HepG2 (cell line): Measurements from ENCODE around the gene PRKCE. TPM values are rescaled to one million over a fixed set of nuclear protein-coding genes. Genes with fewer than 3 reads are reported as not detected.

Experiments
- ATAC-seq: fragments of 200-7000 bp; cut with Tn5 transposase; 3 replicates; pipeline ENCODE4 v1.9.1; 2020; ENCODE audit warnings: mild to moderate bottlenecking, moderate library complexity
- BruUV-seq: library from RNA; stranded (reverse); fragments of 400-500 nt; replicated peaks from 2 replicates; lab custom pipeline; 2021; lab: Mats Ljungman, UMichigan
- CTCF ChIA-PET: fragments of 300-600 bp; formaldehyde crosslinking; extraction: SDS; loops from one replicate; lab custom pipeline; 2021; ENCODE audit warnings: low total read pairs, inconsistent platforms, low intra/inter-chr PET ratio; lab: Yijun Ruan, JAX
- POLR2A ChIA-PET: fragments of 350-600 bp; sonication (Branson Sonifier 250); formaldehyde crosslinking; loops from one replicate; lab custom pipeline; 2020; ENCODE audit warnings: antibody characterized with exemption, inconsistent platforms; lab: Yijun Ruan, JAX
- DNase-seq: peaks from one replicate; pipeline ENCODE4 v3.0.0-alpha.2; 2015; ENCODE audit warnings: low spot score
- FAIRE-seq: peaks from 3 replicates; lab custom pipeline; 2011; peaks lifted over from hg19 to GRCh38; lab: Jason Lieb, UNC
- H2AFZ ChIP-seq: one replicate; pipeline ENCODE4 v1.6.1; 2011; ENCODE audit warnings: low read length, inconsistent platforms
- H3K27ac ChIP-seq: fragments of 300-600 bp; 3 replicates; pipeline ENCODE4 v1.8.0; 2011; ENCODE audit warnings: mixed run types, mild to moderate bottlenecking, mixed read lengths, low read length, inconsistent platforms; ENCODE audit not compliant: insufficient read depth; ENCODE audit errors: extremely low read length
- H3K27me3 ChIP-seq, 2 experiments: fragments of 200-600 bp in 1 of 2; 2 replicates in 1 of 2; 3 replicates in 1 of 2; pipeline versions ENCODE4 v1.6.0 to v1.8.0; 2011; ENCODE audit warnings: low read length in 2 of 2, mild to moderate bottlenecking in 2 of 2, moderate library complexity in 2 of 2, inconsistent platforms in 1 of 2; ENCODE audit not compliant: insufficient read depth in 2 of 2, control insufficient read depth in 1 of 2
- H3K36me3 ChIP-seq, 2 experiments: fragments of 200-600 bp in 1 of 2; replicated peaks in 1 of 2; 2 replicates in 1 of 2; 3 replicates in 1 of 2; pipeline versions ENCODE4 v1.5.1 to v1.8.0; 2011; ENCODE audit warnings: low read length in 2 of 2, inconsistent platforms in 1 of 2; ENCODE audit not compliant: insufficient read depth in 2 of 2, control insufficient read depth in 1 of 2
- H3K4me1 ChIP-seq: 2 replicates; pipeline ENCODE4 v1.5.1; 2012; ENCODE audit warnings: low read length, inconsistent platforms; ENCODE audit not compliant: insufficient read depth
- H3K4me2 ChIP-seq: 2 replicates; pipeline ENCODE4 v1.6.0; 2011; ENCODE audit warnings: low read depth, low read length, inconsistent platforms
- H3K4me3 ChIP-seq, 3 experiments: fragments of 200-600 bp in 1 of 3; sonication (generic), shearing (Covaris generic) in 1 of 3; replicated peaks in 1 of 3; 2 replicates each; pipeline ENCODE4 v1.5.1; 2011 to 2016; ENCODE audit warnings: low read length in 3 of 3, inconsistent platforms in 2 of 3, low read depth in 2 of 3, mild to moderate bottlenecking in 2 of 3, control low read depth in 1 of 3, mixed read lengths in 1 of 3; ENCODE audit not compliant: insufficient read depth in 1 of 3
- H3K79me2 ChIP-seq: one replicate; pipeline ENCODE4 v1.6.1; 2011; ENCODE audit warnings: low read length, inconsistent platforms; ENCODE audit not compliant: insufficient read depth
- H3K9ac ChIP-seq: 2 replicates; pipeline ENCODE4 v1.6.0; 2011; ENCODE audit warnings: mild to moderate bottlenecking, low read depth, low read length, inconsistent platforms; ENCODE audit not compliant: insufficient read depth
- H3K9me3 ChIP-seq: 2 replicates; pipeline ENCODE4 v1.5.1; 2012; ENCODE audit warnings: mild to moderate bottlenecking, low read length
- H4K20me1 ChIP-seq: 2 replicates; pipeline ENCODE4 v1.6.0; 2011; ENCODE audit warnings: inconsistent platforms, mild to moderate bottlenecking, low read length, moderate library complexity; ENCODE audit not compliant: insufficient read depth
- ERF ChIP-seq: IDR thresholded peaks from 2 replicates; pipeline ENCODE4 v1.6.1; 2018; ENCODE audit warnings: missing biosample characterization, missing genetic modification reagents
- MIXL1 ChIP-seq: IDR thresholded peaks from 2 replicates; pipeline ENCODE4 v1.6.1; 2016
- NFKBIZ ChIP-seq: IDR thresholded peaks from 2 replicates; pipeline ENCODE4 v1.6.1; 2018; ENCODE audit warnings: missing genetic modification reagents, missing compliant biosample characterization
- NR2F2 ChIP-seq: IDR thresholded peaks from 2 replicates; pipeline ENCODE4 v1.6.1; 2012; ENCODE audit warnings: low read depth, inconsistent platforms, borderline replicate concordance
- RBFOX2 ChIP-seq: fragments of 200-400 bp; formaldehyde crosslinking; IDR thresholded peaks from 2 replicates; pipeline ENCODE4 v1.6.1; 2017; ENCODE audit warnings: low read depth, mild to moderate bottlenecking, low read length
- SP1 ChIP-seq, 2 experiments: fragments of 450-650 bp in 1 of 2; sonication (generic) in 1 of 2; formaldehyde crosslinking in 1 of 2; IDR thresholded peaks; 2 replicates each; pipeline versions ENCODE4 v1.4.0 to v1.6.1; 2016 to 2020; ENCODE audit warnings: missing genetic modification reagents in 1 of 2
- SP5 ChIP-seq: IDR thresholded peaks from 2 replicates; pipeline ENCODE4 v1.6.1; 2016; ENCODE audit warnings: low read depth, borderline replicate concordance
- TAF1 ChIP-seq: sonication (generic); formaldehyde crosslinking; IDR thresholded peaks from 2 replicates; pipeline ENCODE4 v1.4.0; 2020; ENCODE audit warnings: missing genetic modification reagents
- XBP1 ChIP-seq: sonication (generic); formaldehyde crosslinking; IDR thresholded peaks from 2 replicates; pipeline ENCODE4 v1.5.0; 2020; ENCODE audit warnings: missing genetic modification reagents
- ZC3H4 ChIP-seq: sonication (generic); formaldehyde crosslinking; IDR thresholded peaks from 2 replicates; pipeline ENCODE4 v1.4.0; 2020; ENCODE audit warnings: missing genetic modification reagents, borderline replicate concordance
- ZNF136 ChIP-seq: sonication (generic); formaldehyde crosslinking; IDR thresholded peaks from 2 replicates; pipeline ENCODE4 v1.8.1; 2022; ENCODE audit warnings: low read depth, mild to moderate bottlenecking, moderate library complexity, missing genetic modification reagents
- ZNF292 ChIP-seq: sonication (generic); formaldehyde crosslinking; IDR thresholded peaks from 2 replicates; pipeline ENCODE4 v1.8.1; 2022; ENCODE audit warnings: mild to moderate bottlenecking, low read depth, missing genetic modification reagents, borderline replicate concordance
- ZNF317 ChIP-seq: sonication (generic); formaldehyde crosslinking; IDR thresholded peaks from 2 replicates; pipeline ENCODE4 v1.5.0; 2020; ENCODE audit warnings: mild to moderate bottlenecking, missing genetic modification reagents
- ZNF562 ChIP-seq: sonication (generic); formaldehyde crosslinking; IDR thresholded peaks from 2 replicates; pipeline ENCODE4 v1.8.0; 2022; ENCODE audit warnings: missing genetic modification reagents, borderline replicate concordance
- WGBS: methylation state at CpG from one replicate; pipeline ENCODE4 v1.1.6; 2017; ENCODE audit warnings: low lambda C conversion rate; 5-methylcytosine and 5-hydroxymethylcytosine counted together
- in situ Hi-C: cut with HindIII; loops from 2 replicates; pipeline ENCODE4 v1.10.0; 2017; ENCODE audit warnings: low pct_unique_long_range_greater_than_20kb; ENCODE audit not compliant: extremely low pct_ligation_motif_present
- intact Hi-C: fragments of 100-400 bp; cut with micrococcal nuclease; formaldehyde crosslinking; loops from one replicate; pipeline ENCODE4 v1.10.0; 2022; ENCODE audit not compliant: unreplicated experiment
- polyA plus RNA-seq, 8 experiments: library from polyadenylated mRNA; depleted of rRNA in 3 of 8; stranded (reverse) in 7 of 8; unstranded in 1 of 8; fragments of >200 nt; fragmentation: Illumina TruSeq in 4 of 8; extraction: Trizol in 4 of 8; gene quantifications; 2 replicates each; pipeline versions ENCODE4 v1.2.1 to v1.2.3, GENCODE V29; 2011 to 2016; ENCODE audit warnings: low read depth in 4 of 8, missing spikeins in 1 of 8, mixed read lengths in 1 of 8; ENCODE audit not compliant: insufficient read depth in 1 of 8
- total RNA-seq, 5 experiments: library from RNA; depleted of rRNA; stranded (reverse); fragments of >200 nt; fragmentation: Illumina TruSeq; extraction: Trizol; gene quantifications; 2 replicates each; pipeline ENCODE4 v1.2.3, GENCODE V29; 2016; ENCODE audit warnings: low read depth in 1 of 5
- TF ChIP-seq, protein P1 (sequence below): sonication (generic); formaldehyde crosslinking; conservative IDR thresholded peaks from 2 replicates; pipeline ENCODE4 v1.4.0; 2020; ENCODE audit warnings: missing genetic modification reagents
- TF ChIP-seq, protein P2 (sequence below): sonication (generic); formaldehyde crosslinking; IDR thresholded peaks from 2 replicates; pipeline ENCODE4 v1.8.0; 2022; ENCODE audit warnings: low read depth, missing genetic modification reagents

PRKCE gene
- total and polyA plus RNA-seq, 2 of the 13 experiments (the other 11 are each of a cell fraction or from before 2014, with no cell fraction given): 1.0 to 3.9 TPM

DNA sequence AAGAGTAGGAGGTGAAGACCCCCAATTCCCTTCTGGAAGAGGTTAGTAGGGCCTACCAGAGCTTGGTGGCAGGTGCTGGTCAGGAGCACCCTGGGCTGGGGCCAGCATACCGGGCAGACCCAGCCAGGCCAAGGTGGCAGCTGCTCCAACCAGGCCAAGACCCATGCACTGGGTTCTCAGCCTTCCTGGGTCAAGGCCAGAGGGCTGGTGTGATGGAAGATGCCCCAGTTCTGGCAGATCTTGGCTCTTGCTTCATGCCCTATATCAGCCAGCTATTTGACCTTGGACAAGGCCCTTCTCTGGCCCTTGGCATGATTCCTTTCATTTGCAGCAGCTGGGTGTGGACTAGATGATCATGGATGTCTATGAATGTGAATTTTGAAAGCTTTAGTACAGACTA is 57.7 kb downstream of the PRKCE start:
- no peaks in the 10 kb centered on the region for H4K20me1 ChIP-seq

More for the DNA sequence above, 57.7 kb downstream of the PRKCE start:
- Histone ChIP-seq H3K27me3 (no peaks in the 10 kb centered on the region), H3K4me3 (no peak overlapping the region), H3K9me3 (no peaks in the 10 kb centered on the region), H3K79me2 (no peaks in the 10 kb centered on the region), H3K27ac (no peak overlapping the region), H3K36me3 (no peaks in the 10 kb centered on the region), H3K9ac (no peak overlapping the region), H3K4me1 (no peaks in the 10 kb centered on the region), H2AFZ (no peak overlapping the region), H3K4me2 (no peak overlapping the region)
- intact Hi-C loops: no loop called here
- no peak for FAIRE-seq
- ATAC-seq: no peak
- WGBS: no CpG with 5 or more reads among the region's 1 CpG
- no peak for TF ChIP-seq ZNF562 (CRISPR knock-in tag)
- TF ChIP-seq, protein P1, sequence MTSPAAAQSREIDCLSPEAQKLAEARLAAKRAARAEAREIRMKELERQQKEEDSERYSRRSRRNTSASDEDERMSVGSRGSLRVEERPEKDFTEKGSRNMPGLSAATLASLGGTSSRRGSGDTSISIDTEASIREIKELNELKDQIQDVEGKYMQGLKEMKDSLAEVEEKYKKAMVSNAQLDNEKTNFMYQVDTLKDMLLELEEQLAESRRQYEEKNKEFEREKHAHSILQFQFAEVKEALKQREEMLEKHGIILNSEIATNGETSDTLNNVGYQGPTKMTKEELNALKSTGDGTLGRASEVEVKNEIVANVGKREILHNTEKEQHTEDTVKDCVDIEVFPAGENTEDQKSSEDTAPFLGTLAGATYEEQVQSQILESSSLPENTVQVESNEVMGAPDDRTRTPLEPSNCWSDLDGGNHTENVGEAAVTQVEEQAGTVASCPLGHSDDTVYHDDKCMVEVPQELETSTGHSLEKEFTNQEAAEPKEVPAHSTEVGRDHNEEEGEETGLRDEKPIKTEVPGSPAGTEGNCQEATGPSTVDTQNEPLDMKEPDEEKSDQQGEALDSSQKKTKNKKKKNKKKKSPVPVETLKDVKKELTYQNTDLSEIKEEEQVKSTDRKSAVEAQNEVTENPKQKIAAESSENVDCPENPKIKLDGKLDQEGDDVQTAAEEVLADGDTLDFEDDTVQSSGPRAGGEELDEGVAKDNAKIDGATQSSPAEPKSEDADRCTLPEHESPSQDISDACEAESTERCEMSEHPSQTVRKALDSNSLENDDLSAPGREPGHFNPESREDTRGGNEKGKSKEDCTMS (CRISPR knock-in tag): no peak
- no peak for TF ChIP-seq SP5
- TF ChIP-seq TAF1: no peak
- no peak for TF ChIP-seq ERF
- no peak for TF ChIP-seq ZNF292 (CRISPR knock-in tag)
- TF ChIP-seq ZNF136 (CRISPR knock-in tag): no peak
- TF ChIP-seq SP1 (IDR thresholded peaks at IDR 0.05): no peak
- no peak for TF ChIP-seq SP1 (CRISPR knock-in tag; IDR thresholded peaks at IDR 0.05)
- TF ChIP-seq XBP1: no peak
- TF ChIP-seq, protein P2, sequence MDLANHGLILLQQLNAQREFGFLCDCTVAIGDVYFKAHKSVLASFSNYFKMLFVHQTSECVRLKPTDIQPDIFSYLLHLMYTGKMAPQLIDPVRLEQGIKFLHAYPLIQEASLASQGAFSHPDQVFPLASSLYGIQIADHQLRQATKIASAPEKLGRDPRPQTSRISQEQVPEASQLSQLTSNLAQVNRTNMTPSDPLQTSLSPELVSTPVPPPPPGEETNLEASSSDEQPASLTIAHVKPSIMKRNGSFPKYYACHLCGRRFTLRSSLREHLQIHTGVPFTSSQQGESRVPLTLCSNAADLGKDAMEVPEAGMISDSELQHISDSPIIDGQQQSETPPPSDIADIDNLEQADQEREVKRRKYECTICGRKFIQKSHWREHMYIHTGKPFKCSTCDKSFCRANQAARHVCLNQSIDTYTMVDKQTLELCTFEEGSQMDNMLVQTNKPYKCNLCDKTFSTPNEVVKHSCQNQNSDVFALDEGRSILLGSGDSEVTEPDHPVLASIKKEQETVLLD: no peak
- no peak for TF ChIP-seq RBFOX2
- TF ChIP-seq ZNF317 (CRISPR knock-in tag): no peak
- no peak for TF ChIP-seq NFKBIZ (CRISPR knock-in tag)
- TF ChIP-seq MIXL1 (CRISPR knock-in tag): no peak
- no peak for TF ChIP-seq NR2F2
- TF ChIP-seq ZC3H4 (CRISPR knock-in tag): no peak
- CTCF ChIA-PET: no interaction called here
- POLR2A ChIA-PET: no interaction called here
- DNase-seq: no peak
- BruUV-seq: no TSS peak
- in situ Hi-C loops: no loop called here
